ENCODE measurements around the gene L1CAM. TPM values are rescaled to one million over a fixed set of nuclear protein-coding genes. Genes with fewer than 3 reads are reported as not detected.

Gene L1CAM
- total RNA-seq, 1 donor from 2014 or later, result 16.6 TPM

- Mint-ChIP-seq H3K4me1 (ENCODE audit: unreplicated experiment) (no peaks in the 10 kb centered on the region), H3K27ac (ENCODE audit: unreplicated experiment) (no peak overlapping the region), H3K9me3 (ENCODE audit: unreplicated experiment) (no peaks in the 10 kb centered on the region), H3K4me3 (ENCODE audit: unreplicated experiment) (no peak overlapping the region), H3K36me3 (ENCODE audit: unreplicated experiment) (no peaks in the 10 kb centered on the region), H3K27me3 (ENCODE audit: unreplicated experiment) (no peaks in the 10 kb centered on the region)
- TF ChIP-seq CTCF (IDR thresholded peaks at IDR 0.05), result no peak
- no peak for DNase-seq (ENCODE audit: extremely low spot score, unreplicated experiment)
Observed at GRCh38 chrX:153866302-153867019, 19.5 kb downstream of the L1CAM start.

- TF ChIP-seq CTCF (IDR thresholded peaks at IDR 0.05), result no peak
- no peaks in the 10 kb centered on the region for H3K4me1 Mint-ChIP-seq (ENCODE audit: unreplicated experiment)
- H3K36me3 Mint-ChIP-seq (ENCODE audit: unreplicated experiment), result no peaks in the 10 kb centered on the region
- no peak overlapping the region for H3K27ac Mint-ChIP-seq (ENCODE audit: unreplicated experiment)
- no peak overlapping the region for H3K4me3 Mint-ChIP-seq (ENCODE audit: unreplicated experiment)
- H3K27me3 Mint-ChIP-seq (ENCODE audit: unreplicated experiment), result no peaks in the 10 kb centered on the region
- no peak for DNase-seq (ENCODE audit: extremely low spot score, unreplicated experiment)
- no peaks in the 10 kb centered on the region for H3K9me3 Mint-ChIP-seq (ENCODE audit: unreplicated experiment)
Observed at GRCh38 chrX:153865685-153866084, 20.3 kb downstream of the L1CAM start.

- H3K36me3 Mint-ChIP-seq (ENCODE audit: unreplicated experiment), result no peaks in the 10 kb centered on the region
- no peaks in the 10 kb centered on the region for H3K4me1 Mint-ChIP-seq (ENCODE audit: unreplicated experiment)
- DNase-seq (ENCODE audit: extremely low spot score, unreplicated experiment), result no peak
- H3K27ac Mint-ChIP-seq (ENCODE audit: unreplicated experiment), result no peak overlapping the region
- H3K9me3 Mint-ChIP-seq (ENCODE audit: unreplicated experiment), result no peaks in the 10 kb centered on the region
- TF ChIP-seq CTCF (IDR thresholded peaks at IDR 0.05), result no peak
- no peak overlapping the region for H3K4me3 Mint-ChIP-seq (ENCODE audit: unreplicated experiment)
- H3K27me3 Mint-ChIP-seq (ENCODE audit: unreplicated experiment), result no peaks in the 10 kb centered on the region
Observed at GRCh38 chrX:153865321-153865580, 20.7 kb downstream of the L1CAM start.

- no peaks in the 10 kb centered on the region for H3K36me3 Mint-ChIP-seq (ENCODE audit: unreplicated experiment)
- no peaks in the 10 kb centered on the region for H3K27me3 Mint-ChIP-seq (ENCODE audit: unreplicated experiment)
- no peaks in the 10 kb centered on the region for H3K4me1 Mint-ChIP-seq (ENCODE audit: unreplicated experiment)
- no peak for DNase-seq (ENCODE audit: extremely low spot score, unreplicated experiment)
- TF ChIP-seq CTCF (IDR thresholded peaks at IDR 0.05), result no peak
- H3K9me3 Mint-ChIP-seq (ENCODE audit: unreplicated experiment), result no peaks in the 10 kb centered on the region
- H3K27ac Mint-ChIP-seq (ENCODE audit: unreplicated experiment), result no peak overlapping the region
- H3K4me3 Mint-ChIP-seq (ENCODE audit: unreplicated experiment), result no peak overlapping the region
Observed at GRCh38 chrX:153864561-153865320, 21.2 kb downstream of the L1CAM start.

- no peak overlapping the region for H3K27ac Mint-ChIP-seq (ENCODE audit: unreplicated experiment)
- no peak for DNase-seq (ENCODE audit: extremely low spot score, unreplicated experiment)
- no peak for TF ChIP-seq CTCF (IDR thresholded peaks at IDR 0.05)
- no peaks in the 10 kb centered on the region for H3K27me3 Mint-ChIP-seq (ENCODE audit: unreplicated experiment)
- H3K4me1 Mint-ChIP-seq (ENCODE audit: unreplicated experiment), result no peaks in the 10 kb centered on the region
- H3K9me3 Mint-ChIP-seq (ENCODE audit: unreplicated experiment), result no peaks in the 10 kb centered on the region
- no peaks in the 10 kb centered on the region for H3K36me3 Mint-ChIP-seq (ENCODE audit: unreplicated experiment)
- no peak overlapping the region for H3K4me3 Mint-ChIP-seq (ENCODE audit: unreplicated experiment)
Observed at GRCh38 chrX:153864101-153864500, 21.9 kb downstream of the L1CAM start.

Measured in osteocyte (in vitro differentiated cells).